Esophagus muscularis mucosa (tissue), 4 donors: ENCODE results near the gene TMED1. TPM values are rescaled to one million over a fixed set of nuclear protein-coding genes. Genes with fewer than 3 reads are reported as not detected.

Source experiments
- DNase-seq: peaks from one replicate; pipeline ENCODE4 v3.0.0-alpha.2; 2017; ENCODE audit errors: extremely low spot score
- H3K27ac ChIP-seq, 4 donors: fragments of 200-600 bp; sonication (generic); replicated peaks in 1 of 4; 1 replicate in 3 of 4; 2 replicates in 1 of 4; pipeline ENCODE4 v1.5.1; 2016 to 2019; ENCODE audit warnings: mild to moderate bottlenecking in 1 of 4
- H3K27me3 ChIP-seq, 4 donors: fragments of 200-600 bp; sonication (generic); one replicate each; pipeline versions ENCODE4 v1.5.1 to v1.6.0; 2016 to 2019
- H3K36me3 ChIP-seq, 4 donors: fragments of 200-600 bp; sonication (generic); one replicate each; pipeline ENCODE4 v1.5.1; 2016 to 2019
- H3K4me1 ChIP-seq, 4 donors: fragments of 200-600 bp; sonication (generic); one replicate each; pipeline ENCODE4 v1.5.1; 2016 to 2019
- H3K4me3 ChIP-seq, 4 donors: fragments of 200-600 bp; sonication (generic); 1 replicate in 2 of 4; 2 replicates in 2 of 4; pipeline ENCODE4 v1.5.1; 2016 to 2019; ENCODE audit warnings: mild to moderate bottlenecking in 4 of 4, moderate library complexity in 1 of 4
- H3K9me3 ChIP-seq, 4 donors: fragments of 200-600 bp; sonication (generic); 1 replicate in 3 of 4; 2 replicates in 1 of 4; pipeline ENCODE4 v1.5.1; 2016 to 2019
- EP300 ChIP-seq: sonication (generic); formaldehyde crosslinking; IDR thresholded peaks from one replicate; pipeline ENCODE4 v1.6.1; 2017; ENCODE audit warnings: antibody characterized with exemption
- POLR2A ChIP-seq: fragments of 450-650 bp; IDR thresholded peaks from one replicate; pipeline ENCODE4 v1.6.1; 2017; ENCODE audit warnings: antibody characterized with exemption, moderate library complexity, mild to moderate bottlenecking, low read depth
- POLR2AphosphoS5 ChIP-seq, 2 donors: sonication (generic); formaldehyde crosslinking; IDR thresholded peaks; one replicate each; pipeline ENCODE4 v1.6.1; 2017; ENCODE audit warnings: antibody characterized with exemption in 2 of 2
- WGBS: methylation state at CpG from one replicate; pipeline ENCODE4 v1.1.5; 2018; 5-methylcytosine and 5-hydroxymethylcytosine counted together
- intact Hi-C: fragments of 100-400 bp; cut with DNase I; formaldehyde crosslinking; loops from one replicate; pipeline ENCODE4 v1.15.1; 2023
- total RNA-seq, 4 donors: library from RNA; depleted of rRNA; stranded (reverse); fragments of >200 nt; gene quantifications; one replicate each; pipeline versions ENCODE4 v1.1.0 to v1.2.1, GENCODE V29; 2016
- TF ChIP-seq, protein P1 (sequence below), 3 experiments: fragments of 200-600 bp in 2 of 3; fragments of 450-650 bp in 1 of 3; sonication (generic) in 2 of 3; IDR thresholded peaks; one replicate each; pipeline ENCODE4 v1.5.1; 2017 to 2019; ENCODE audit warnings: antibody characterized with exemption in 3 of 3, mild to moderate bottlenecking in 2 of 3, moderate library complexity in 1 of 3

TMED1 gene, protein sequence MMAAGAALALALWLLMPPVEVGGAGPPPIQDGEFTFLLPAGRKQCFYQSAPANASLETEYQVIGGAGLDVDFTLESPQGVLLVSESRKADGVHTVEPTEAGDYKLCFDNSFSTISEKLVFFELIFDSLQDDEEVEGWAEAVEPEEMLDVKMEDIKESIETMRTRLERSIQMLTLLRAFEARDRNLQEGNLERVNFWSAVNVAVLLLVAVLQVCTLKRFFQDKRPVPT
- 10 to 100 TPM; 18.7 to 29.5 (median 27.7) TPM for total RNA-seq

DNA sequence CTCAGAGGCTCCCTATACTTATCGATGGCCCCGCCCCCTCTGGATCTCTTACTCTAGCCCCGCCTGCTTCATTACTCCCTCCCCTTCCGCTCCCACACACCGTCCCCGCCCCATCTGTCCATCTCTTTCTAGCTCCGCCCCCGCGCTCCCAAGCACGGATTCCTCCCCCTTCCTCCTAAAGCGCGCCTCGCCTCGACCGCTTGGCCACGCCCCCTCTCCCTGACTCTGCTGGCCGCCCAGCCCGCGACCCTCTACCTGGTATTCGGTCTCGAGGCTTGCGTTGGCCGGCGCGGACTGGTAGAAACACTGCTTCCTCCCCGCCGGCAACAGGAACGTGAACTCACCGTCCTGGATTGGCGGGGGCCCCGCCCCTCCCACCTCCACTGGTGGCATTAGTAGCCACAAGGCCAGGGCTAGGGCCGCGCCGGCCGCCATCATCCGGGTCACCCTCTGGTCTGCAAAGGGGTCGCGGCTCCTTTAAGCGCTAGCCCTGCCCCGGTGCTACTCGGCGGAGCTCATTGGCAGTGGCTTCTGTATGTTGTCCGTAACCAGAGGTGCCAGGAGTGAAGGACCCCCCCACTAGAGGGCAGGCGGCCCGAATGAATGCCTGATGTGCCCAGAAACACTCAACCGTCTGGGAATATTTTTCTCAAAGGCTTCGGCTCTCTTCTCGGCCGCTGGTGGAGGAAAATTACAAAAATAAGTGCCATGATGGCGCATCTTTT lies at the start of gene TMED1:
TSS of gene TMED1 (minus strand) at position 459 of the 725 bp plus-strand sequence. CDS start at position 438, 21 bp downstream.
- H3K27me3 ChIP-seq: no peaks in the 10 kb centered on the region
- peaks cover 7 to 19% (median 16%) of the 10 kb centered on the region in 4 donors for H3K4me1 ChIP-seq
- no peak for TF ChIP-seq POLR2A
- TF ChIP-seq, protein P1, sequence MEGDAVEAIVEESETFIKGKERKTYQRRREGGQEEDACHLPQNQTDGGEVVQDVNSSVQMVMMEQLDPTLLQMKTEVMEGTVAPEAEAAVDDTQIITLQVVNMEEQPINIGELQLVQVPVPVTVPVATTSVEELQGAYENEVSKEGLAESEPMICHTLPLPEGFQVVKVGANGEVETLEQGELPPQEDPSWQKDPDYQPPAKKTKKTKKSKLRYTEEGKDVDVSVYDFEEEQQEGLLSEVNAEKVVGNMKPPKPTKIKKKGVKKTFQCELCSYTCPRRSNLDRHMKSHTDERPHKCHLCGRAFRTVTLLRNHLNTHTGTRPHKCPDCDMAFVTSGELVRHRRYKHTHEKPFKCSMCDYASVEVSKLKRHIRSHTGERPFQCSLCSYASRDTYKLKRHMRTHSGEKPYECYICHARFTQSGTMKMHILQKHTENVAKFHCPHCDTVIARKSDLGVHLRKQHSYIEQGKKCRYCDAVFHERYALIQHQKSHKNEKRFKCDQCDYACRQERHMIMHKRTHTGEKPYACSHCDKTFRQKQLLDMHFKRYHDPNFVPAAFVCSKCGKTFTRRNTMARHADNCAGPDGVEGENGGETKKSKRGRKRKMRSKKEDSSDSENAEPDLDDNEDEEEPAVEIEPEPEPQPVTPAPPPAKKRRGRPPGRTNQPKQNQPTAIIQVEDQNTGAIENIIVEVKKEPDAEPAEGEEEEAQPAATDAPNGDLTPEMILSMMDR (IDR thresholded peaks at IDR 0.05): peak; percentile 22 to 58 (median 44)
- TF ChIP-seq POLR2AphosphoS5 (IDR thresholded peaks at IDR 0.05): peak in 1 of 2 donors; percentile 72
- WGBS: under 1% methylated on average over 34 of the region's 50 CpGs
- DNase-seq: peak; percentile 100
- H3K36me3 ChIP-seq: peaks cover 12 to 33% (median 29%) of the 10 kb centered on the region in 4 donors
- peak within 1 kb of the TSS; percentile 94 to 99 (median 96) for H3K27ac ChIP-seq
- peaks cover 0 to 6% (median 3%) of the 10 kb centered on the region in 4 donors for H3K9me3 ChIP-seq
- intact Hi-C loops: no loop called here
- H3K4me3 ChIP-seq: peak within 1 kb of the TSS; percentile 65 to 80 (median 71)

DNA sequence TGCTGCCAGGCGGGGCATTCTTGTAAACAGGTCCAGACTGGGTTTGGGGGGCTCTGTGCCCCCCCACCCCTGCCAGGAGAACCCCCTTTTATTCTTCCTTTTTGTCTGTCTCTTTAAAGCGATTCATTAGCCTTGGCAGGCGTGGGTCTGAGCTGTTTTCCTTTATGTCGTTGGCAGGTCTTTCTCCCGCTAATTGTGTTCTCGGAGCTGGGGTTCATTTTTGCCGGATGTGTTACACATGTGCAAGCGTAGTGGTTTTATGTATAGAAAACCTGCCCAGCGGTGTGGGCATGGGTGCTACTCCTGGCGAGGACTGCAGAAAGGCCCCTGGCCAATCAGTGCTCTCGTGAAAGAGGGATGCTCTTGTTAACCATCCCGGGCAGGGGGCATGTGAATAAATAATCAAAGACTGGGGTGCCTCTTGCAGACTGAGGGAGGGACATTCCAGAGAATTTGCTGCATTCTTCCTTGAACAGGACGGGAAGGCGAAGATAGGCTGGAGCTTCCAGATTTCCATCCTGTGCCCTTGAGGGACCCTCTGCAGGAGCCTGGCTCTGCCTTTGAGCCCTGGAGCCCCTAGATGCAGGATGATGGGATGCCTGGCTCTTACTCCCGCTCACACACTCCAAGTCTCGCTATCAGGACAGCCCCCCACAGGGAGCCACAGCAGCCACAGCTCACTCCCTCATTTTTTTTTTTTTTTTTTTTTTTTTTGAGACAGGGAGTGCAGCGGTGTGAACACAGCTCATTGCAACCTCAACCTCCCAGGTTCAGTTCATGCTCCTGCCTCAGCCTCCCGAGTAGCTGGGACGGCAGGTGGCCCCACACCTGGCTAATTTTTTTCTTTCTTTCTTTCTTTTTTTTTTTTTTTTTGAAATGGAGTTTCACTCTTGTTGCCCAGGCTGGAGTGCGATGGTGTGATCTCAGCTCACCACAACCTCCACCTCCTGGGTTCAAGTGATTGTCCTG lies 49.5 kb upstream of the TMED1 start:
- Histone ChIP-seq H3K27ac (peak overlapping the region in 1 of 4 donors; percentile 16), H3K36me3 (no peaks in the 10 kb centered on the region), H3K9me3 (no peaks in the 10 kb centered on the region), H3K27me3 (no peaks in the 10 kb centered on the region), H3K4me1 (peaks cover 22 to 57% (median 46%) of the 10 kb centered on the region in 4 donors), H3K4me3 (no peak overlapping the region)
- no peak for TF ChIP-seq POLR2A
- TF ChIP-seq EP300: no peak
- TF ChIP-seq, protein P1 (IDR thresholded peaks at IDR 0.05): no peak
- TF ChIP-seq POLR2AphosphoS5 (IDR thresholded peaks at IDR 0.05): no peak
- no peak for DNase-seq
- intact Hi-C loops: no loop called here
- 71% methylated on average over 20 of the region's 20 CpGs for WGBS

DNA sequence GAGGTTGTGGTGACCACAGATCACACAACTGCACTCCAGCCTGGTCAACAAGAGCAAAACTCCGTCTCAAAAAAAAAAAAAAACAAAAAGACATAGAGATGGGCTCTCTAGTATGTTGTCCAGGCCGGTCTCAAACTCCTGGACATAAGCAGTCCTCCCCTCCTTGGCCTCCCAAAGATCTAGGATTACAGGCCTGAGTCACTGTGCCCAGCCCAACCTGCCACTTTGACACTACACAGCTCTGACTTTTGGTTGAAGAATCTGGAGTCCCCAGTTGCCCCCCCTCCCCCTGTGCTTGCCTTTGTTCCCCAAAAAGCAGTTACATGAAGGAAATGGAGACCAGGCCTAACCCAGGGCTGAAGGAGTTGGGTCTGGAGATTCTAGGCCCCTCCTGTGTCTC lies 48.3 kb upstream of the TMED1 start:
- H3K4me3 ChIP-seq: no peak overlapping the region
- DNase-seq: no peak
- no peaks in the 10 kb centered on the region for H3K9me3 ChIP-seq
- H3K4me1 ChIP-seq: peaks cover 26 to 67% (median 49%) of the 10 kb centered on the region in 4 donors
- intact Hi-C loops: loop anchor here (5.0 kb wide), 1 partner anchor 38 kb away; no protein-coding TSS in a partner anchor
- WGBS: 38% methylated on average over 2 of the region's 2 CpGs
- TF ChIP-seq POLR2AphosphoS5 (IDR thresholded peaks at IDR 0.05) (peak in 1 of 2 donors; percentile 57), EP300 (no peak)
- H3K36me3 ChIP-seq: no peaks in the 10 kb centered on the region
- peaks cover 0 to 4% (median 0%) of the 10 kb centered on the region in 4 donors for H3K27me3 ChIP-seq
- peak overlapping the region in 1 of 4 donors; percentile 16 for H3K27ac ChIP-seq

DNA sequence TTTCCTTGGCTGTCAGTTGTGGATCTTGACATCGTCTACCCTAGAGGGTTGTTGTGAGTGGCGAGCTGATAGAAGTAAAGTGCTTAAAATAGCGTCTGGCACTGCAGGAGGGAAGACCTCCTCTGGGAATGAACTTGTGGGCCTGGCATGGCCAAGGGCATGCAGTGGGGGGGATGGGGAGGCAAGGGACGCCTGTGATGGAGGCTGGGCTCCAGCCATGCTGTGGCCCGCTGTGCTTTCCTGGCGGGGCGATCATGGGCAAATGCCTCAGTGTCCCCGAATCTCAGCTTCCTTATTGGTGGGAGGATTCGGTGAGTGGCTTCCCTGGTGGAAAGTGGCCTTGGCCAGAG lies 46.1 kb upstream of the TMED1 start:
- no peak overlapping the region for H3K4me3 ChIP-seq
- H3K27me3 ChIP-seq: peaks cover 0 to 4% (median 0%) of the 10 kb centered on the region in 4 donors
- 79% methylated on average over 9 of the region's 9 CpGs for WGBS
- H3K4me1 ChIP-seq: peaks cover 35 to 74% (median 60%) of the 10 kb centered on the region in 4 donors
- no peak for DNase-seq
- intact Hi-C loops: loop anchor here (5.0 kb wide), 1 partner anchor 40 kb away; no protein-coding TSS in a partner anchor
- no peak overlapping the region for H3K27ac ChIP-seq
- TF ChIP-seq POLR2AphosphoS5 (IDR thresholded peaks at IDR 0.05): no peak
- TF ChIP-seq, protein P1 (IDR thresholded peaks at IDR 0.05): no peak
- TF ChIP-seq EP300: no peak
- no peak for TF ChIP-seq POLR2A
- H3K36me3 ChIP-seq: no peaks in the 10 kb centered on the region
- no peaks in the 10 kb centered on the region for H3K9me3 ChIP-seq
